ENCODE data around the gene ANKRD13C.

GRCh38 chr1:70383483-70383882 is 29.0 kb upstream of the ANKRD13C start:
- TF ChIP-seq CTCF (tag by site-specific recombination; IDR thresholded peaks at IDR 0.05), result no peak
- TF ChIP-seq, protein P1, sequence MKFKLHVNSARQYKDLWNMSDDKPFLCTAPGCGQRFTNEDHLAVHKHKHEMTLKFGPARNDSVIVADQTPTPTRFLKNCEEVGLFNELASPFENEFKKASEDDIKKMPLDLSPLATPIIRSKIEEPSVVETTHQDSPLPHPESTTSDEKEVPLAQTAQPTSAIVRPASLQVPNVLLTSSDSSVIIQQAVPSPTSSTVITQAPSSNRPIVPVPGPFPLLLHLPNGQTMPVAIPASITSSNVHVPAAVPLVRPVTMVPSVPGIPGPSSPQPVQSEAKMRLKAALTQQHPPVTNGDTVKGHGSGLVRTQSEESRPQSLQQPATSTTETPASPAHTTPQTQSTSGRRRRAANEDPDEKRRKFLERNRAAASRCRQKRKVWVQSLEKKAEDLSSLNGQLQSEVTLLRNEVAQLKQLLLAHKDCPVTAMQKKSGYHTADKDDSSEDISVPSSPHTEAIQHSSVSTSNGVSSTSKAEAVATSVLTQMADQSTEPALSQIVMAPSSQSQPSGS (tag by site-specific recombination; IDR thresholded peaks at IDR 0.05; ENCODE audit: low read depth), result no peak; the same call in 1 of the 2 replicates
- no peak for TF ChIP-seq SALL2 (tag by site-specific recombination; IDR thresholded peaks at IDR 0.05; ENCODE audit: borderline replicate concordance)
- TF ChIP-seq ZNF830 (tag by site-specific recombination; IDR thresholded peaks at IDR 0.05; ENCODE audit: low read depth), result no peak
- no peak for TF ChIP-seq ZNF639 (tag by site-specific recombination; IDR thresholded peaks at IDR 0.05)
